Caco-2 (cell line): Measurements from ENCODE around the gene CCDC43. TPM values are rescaled to one million over a fixed set of nuclear protein-coding genes. Genes with fewer than 3 reads are reported as not detected.
"Not testable (repeated sequence)": the region's sequence is repeated elsewhere in the genome, so short reads cannot be mapped to it uniquely, and the experiment has no call there.

Experiments used
- BruUV-seq: library from RNA; stranded (reverse); fragments of 400-500 nt; replicated peaks from 2 replicates; lab custom pipeline; 2021; lab: Mats Ljungman, UMichigan
- CTCF ChIA-PET: fragments of 300-600 bp; sonication (Branson Sonifier 250); formaldehyde crosslinking; loops from one replicate; lab custom pipeline; 2022; ENCODE audit warnings: antibody characterized with exemption; lab: Charles Lee
- POLR2A ChIA-PET: fragments of 300-600 bp; sonication (Branson Sonifier 250); formaldehyde crosslinking; loops from one replicate; lab custom pipeline; 2022; ENCODE audit warnings: antibody characterized with exemption; lab: Charles Lee
- DNase-seq, 2 experiments: peaks; one replicate each; pipeline versions ENCODE4 v3.0.0 to v3.0.0-alpha.2; 2020 to 2022
- H3K27me3 ChIP-seq: replicated peaks from 2 replicates; pipeline ENCODE4 v1.6.0; 2011; ENCODE audit warnings: low read length; ENCODE audit not compliant: control insufficient read depth, insufficient read depth
- H3K36me3 ChIP-seq: 2 replicates; pipeline ENCODE4 v1.5.1; 2011; ENCODE audit warnings: low read length; ENCODE audit not compliant: control insufficient read depth, insufficient read depth
- H3K4me1 ChIP-seq: fragments of 250-450 bp; sonication (Bioruptor Pico); 2 replicates; pipeline ENCODE4 v1.5.1; 2020; ENCODE audit warnings: mild to moderate bottlenecking
- H3K4me3 ChIP-seq: 2 replicates; pipeline ENCODE4 v1.5.1; 2011; ENCODE audit warnings: low read depth, mild to moderate bottlenecking, control low read depth, low read length
- H3K9me3 ChIP-seq: fragments of 250-450 bp; sonication (Bioruptor Pico); 2 replicates; pipeline ENCODE4 v1.5.1; 2020; ENCODE audit warnings: mild to moderate bottlenecking, moderate library complexity
- H3K27ac Mint-ChIP-seq: one replicate; pipeline ENCODE4 v1.8.0; 2022; ENCODE audit warnings: mixed read lengths; ENCODE audit not compliant: unreplicated experiment
- H3K27me3 Mint-ChIP-seq: one replicate; pipeline ENCODE4 v1.8.0; 2022; ENCODE audit warnings: mixed read lengths; ENCODE audit not compliant: insufficient read depth, unreplicated experiment
- H3K36me3 Mint-ChIP-seq: one replicate; pipeline ENCODE4 v1.8.0; 2022; ENCODE audit warnings: mild to moderate bottlenecking, mixed read lengths; ENCODE audit not compliant: insufficient read depth, unreplicated experiment
- H3K4me1 Mint-ChIP-seq: one replicate; pipeline ENCODE4 v1.8.0; 2022; ENCODE audit warnings: low read depth, mixed read lengths; ENCODE audit not compliant: unreplicated experiment
- H3K4me3 Mint-ChIP-seq: one replicate; pipeline ENCODE4 v1.8.0; 2022; ENCODE audit warnings: mild to moderate bottlenecking, moderate library complexity, mixed read lengths; ENCODE audit not compliant: unreplicated experiment
- H3K9me3 Mint-ChIP-seq: one replicate; pipeline ENCODE4 v1.8.0; 2022; ENCODE audit warnings: mixed read lengths; ENCODE audit not compliant: unreplicated experiment
- intact Hi-C: fragments of 100-400 bp; cut with micrococcal nuclease; formaldehyde crosslinking; loops from one replicate; pipeline ENCODE4 v1.10.0; 2022; ENCODE audit not compliant: unreplicated experiment
- total RNA-seq: library from RNA; stranded (reverse); gene quantifications from 2 replicates; pipeline ENCODE4 v1.2.3, GENCODE V29; 2022
- TF ChIP-seq, protein P1 (sequence below), 2 experiments: fragments of 200-600 bp in 1 of 2; IDR thresholded peaks; 1 replicate in 1 of 2; 2 replicates in 1 of 2; pipeline versions ENCODE4 v1.5.1 to v1.8.0; 2011 to 2022; ENCODE audit warnings: antibody characterized with exemption in 1 of 2, control low read depth in 1 of 2, inconsistent platforms in 1 of 2, low read depth in 1 of 2, low read length in 1 of 2, mild to moderate bottlenecking in 1 of 2, moderate library complexity in 1 of 2; ENCODE audit not compliant: insufficient read depth in 1 of 2, severe bottlenecking in 1 of 2, unreplicated experiment in 1 of 2

The CCDC43 gene
- total RNA-seq, 1 experiment from 2014 or later: 54.3 TPM

DNA sequence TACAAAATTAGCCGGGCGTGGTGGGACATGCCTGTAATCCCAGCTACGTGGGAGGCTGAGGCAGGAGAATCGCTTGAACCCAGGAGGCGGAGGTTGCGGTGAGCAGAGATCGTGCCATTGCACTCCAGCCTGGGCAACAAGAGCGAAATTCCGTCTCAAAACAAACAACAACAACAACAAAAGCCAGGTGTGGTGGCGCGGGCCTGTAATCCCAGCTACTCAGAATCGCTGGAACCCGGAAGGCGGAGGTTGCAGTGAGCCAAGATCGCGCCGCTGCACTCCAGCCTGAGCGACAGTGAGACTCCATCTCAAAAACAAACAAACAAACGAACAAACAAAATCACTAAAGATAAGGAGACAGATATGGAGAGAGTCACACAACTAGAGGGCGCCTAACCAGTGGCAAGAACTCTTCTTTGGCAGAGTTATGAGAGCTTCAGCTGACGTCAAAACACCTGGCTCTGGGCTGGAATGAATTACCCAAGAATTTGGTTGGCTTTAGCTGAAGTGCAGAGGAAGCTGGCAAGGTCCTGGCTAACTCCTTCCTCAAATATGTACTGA, 1.2 kb upstream of the CCDC43 start:
- H3K4me3 Mint-ChIP-seq: peak overlapping the region; percentile 100
- not testable (repeated sequence) for H3K27me3 ChIP-seq, H3K36me3 ChIP-seq, H3K4me1 Mint-ChIP-seq, H3K9me3 ChIP-seq, H3K27me3 Mint-ChIP-seq, H3K4me1 ChIP-seq, H3K9me3 Mint-ChIP-seq, BruUV-seq
- TF ChIP-seq, protein P1, sequence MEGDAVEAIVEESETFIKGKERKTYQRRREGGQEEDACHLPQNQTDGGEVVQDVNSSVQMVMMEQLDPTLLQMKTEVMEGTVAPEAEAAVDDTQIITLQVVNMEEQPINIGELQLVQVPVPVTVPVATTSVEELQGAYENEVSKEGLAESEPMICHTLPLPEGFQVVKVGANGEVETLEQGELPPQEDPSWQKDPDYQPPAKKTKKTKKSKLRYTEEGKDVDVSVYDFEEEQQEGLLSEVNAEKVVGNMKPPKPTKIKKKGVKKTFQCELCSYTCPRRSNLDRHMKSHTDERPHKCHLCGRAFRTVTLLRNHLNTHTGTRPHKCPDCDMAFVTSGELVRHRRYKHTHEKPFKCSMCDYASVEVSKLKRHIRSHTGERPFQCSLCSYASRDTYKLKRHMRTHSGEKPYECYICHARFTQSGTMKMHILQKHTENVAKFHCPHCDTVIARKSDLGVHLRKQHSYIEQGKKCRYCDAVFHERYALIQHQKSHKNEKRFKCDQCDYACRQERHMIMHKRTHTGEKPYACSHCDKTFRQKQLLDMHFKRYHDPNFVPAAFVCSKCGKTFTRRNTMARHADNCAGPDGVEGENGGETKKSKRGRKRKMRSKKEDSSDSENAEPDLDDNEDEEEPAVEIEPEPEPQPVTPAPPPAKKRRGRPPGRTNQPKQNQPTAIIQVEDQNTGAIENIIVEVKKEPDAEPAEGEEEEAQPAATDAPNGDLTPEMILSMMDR (IDR thresholded peaks at IDR 0.05; ENCODE audit: insufficient read depth in 1 of 2, low read depth in 1 of 2, low read length in 1 of 2, severe bottlenecking in 1 of 2, unreplicated experiment in 1 of 2): peak; percentile 14 to 36
- ChIA-PET CTCF (interaction anchor here (0.6 to 2.1 kb wide), 4 partner anchors 9 to 107 kb away, joined by 3 to 7 read pairs (median 4); partner anchors contain the start of gene DBF4B), POLR2A (interaction anchor here (0.5 to 1.2 kb wide), 2 partner anchors 38 to 83 kb away, joined by 3 to 4 read pairs; no protein-coding TSS in a partner anchor)
- H3K36me3 Mint-ChIP-seq: peaks cover 28% of the 10 kb centered on the region
- H3K4me3 ChIP-seq: peak overlapping the region; percentile 74
- H3K27ac Mint-ChIP-seq: peak overlapping the region; percentile 99
- peak; percentile 56 to 60 for DNase-seq
- intact Hi-C loops: loop anchor here (1.0 kb wide), 1 partner anchor 17 kb away; the partner anchor contains the start of gene DBF4B

DNA sequence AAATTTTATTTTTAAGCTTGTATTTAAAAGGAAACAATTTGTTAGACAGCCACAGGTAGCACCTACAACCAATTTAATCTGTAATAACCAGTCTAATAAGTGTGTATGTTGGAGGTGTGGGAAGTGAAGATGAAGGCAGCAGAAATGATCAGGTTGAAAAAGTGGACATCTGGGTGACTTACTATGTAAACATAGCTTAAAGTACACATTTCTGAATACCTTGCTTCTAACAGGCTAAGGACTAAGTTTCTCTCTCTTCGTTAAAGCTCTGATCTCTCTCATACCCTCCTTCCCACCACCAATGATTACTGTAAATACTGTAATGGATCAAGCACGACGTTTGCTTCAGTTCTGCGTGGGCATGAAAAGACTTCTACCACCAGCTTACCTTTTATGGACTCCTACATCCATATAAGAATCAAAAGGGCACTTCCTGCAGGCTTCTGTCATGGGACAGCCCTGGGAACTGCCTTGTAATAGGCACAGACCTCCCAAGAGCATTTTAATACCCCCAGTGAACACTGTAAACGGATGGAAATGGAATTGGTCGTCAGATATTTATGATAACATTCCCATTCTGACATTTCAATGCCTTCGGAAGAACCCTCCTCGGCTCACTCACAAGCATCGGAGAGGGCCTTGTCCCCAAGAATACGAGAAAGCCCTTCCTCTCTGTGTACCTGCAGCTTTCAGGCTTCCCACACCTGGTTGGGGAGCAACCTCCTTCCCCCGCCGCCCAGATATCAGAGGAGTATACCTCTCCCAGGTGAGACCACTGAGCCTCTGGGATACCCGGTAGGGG, 700 bp downstream of the CCDC43 start:
- H3K4me1 Mint-ChIP-seq: no peaks in the 10 kb centered on the region
- TF ChIP-seq, protein P1 (IDR thresholded peaks at IDR 0.05; ENCODE audit: insufficient read depth in 1 of 2, low read depth in 1 of 2, low read length in 1 of 2, severe bottlenecking in 1 of 2, unreplicated experiment in 1 of 2): no peak

DNA sequence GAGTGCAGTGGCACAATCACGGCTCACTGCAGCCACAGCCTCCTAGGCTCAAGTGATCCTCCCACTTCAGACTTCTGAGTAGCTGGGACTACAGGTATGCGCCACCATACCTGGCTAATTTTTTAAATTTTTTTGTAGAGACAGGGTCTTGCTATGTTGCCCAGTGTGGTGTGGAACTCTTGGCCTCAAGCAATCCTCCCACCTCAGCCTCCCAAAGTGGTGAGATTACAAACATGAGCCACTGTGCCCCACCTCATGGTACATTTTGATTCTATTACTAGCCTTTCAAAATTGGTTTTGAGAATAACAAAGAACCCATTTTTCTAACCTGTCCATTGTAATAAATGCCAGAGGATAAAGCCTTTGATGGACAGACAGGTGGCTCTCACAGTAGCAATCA, 1.4 kb downstream of the CCDC43 start:
- H3K9me3 ChIP-seq: no peaks in the 10 kb centered on the region
- BruUV-seq: no TSS peak
- Mint-ChIP-seq H3K27me3 (no peaks in the 10 kb centered on the region), H3K4me3 (peak overlapping the region; percentile 100), H3K36me3 (peaks cover 42% of the 10 kb centered on the region), H3K9me3 (no peaks in the 10 kb centered on the region), H3K27ac (no peak overlapping the region), H3K4me1 (no peaks in the 10 kb centered on the region)
- H3K36me3 ChIP-seq: no peaks in the 10 kb centered on the region; the same call in none of the 2 replicates
- DNase-seq: no peak
- TF ChIP-seq, protein P1 (IDR thresholded peaks at IDR 0.05; ENCODE audit: insufficient read depth in 1 of 2, low read depth in 1 of 2, low read length in 1 of 2, severe bottlenecking in 1 of 2, unreplicated experiment in 1 of 2): no peak
- intact Hi-C loops: no loop called here
- peak overlapping the region; percentile 74 for H3K4me3 ChIP-seq
- no peaks in the 10 kb centered on the region for H3K27me3 ChIP-seq
- ChIA-PET POLR2A (interaction anchor here (0.8 to 1.1 kb wide), 3 partner anchors 21 to 185 kb away, joined by 3 read pairs; partner anchors contain the start of genes DBF4B and GPATCH8), CTCF (interaction anchor here (0.7 to 1.4 kb wide), 2 partner anchors 184 to 470 kb away, joined by 4 read pairs; no protein-coding TSS in a partner anchor)
- 0 out of 2 replicates have a peak, but pooled peaks cover 3% of the 10 kb centered on the region for H3K4me1 ChIP-seq

More for the DNA sequence above, 700 bp downstream of the CCDC43 start:
- H3K27me3 ChIP-seq: no peaks in the 10 kb centered on the region
- H3K9me3 Mint-ChIP-seq: no peaks in the 10 kb centered on the region
- no peak for DNase-seq
- no peaks in the 10 kb centered on the region for H3K9me3 ChIP-seq
- 0 out of 2 replicates have a peak, but pooled peaks cover 3% of the 10 kb centered on the region for H3K4me1 ChIP-seq
- TSS peak; percentile 58 for BruUV-seq
- H3K27ac Mint-ChIP-seq: peak overlapping the region; percentile 99
- POLR2A ChIA-PET: interaction anchor here (0.5 to 1.1 kb wide), 4 partner anchors 20 to 910 kb away, joined by 3 to 8 read pairs (median 3); partner anchors contain the start of genes DBF4B, DUSP3 and GPATCH8
- H3K4me3 Mint-ChIP-seq: peak overlapping the region; percentile 100
- H3K4me3 ChIP-seq: peak overlapping the region; percentile 74
- peaks cover 36% of the 10 kb centered on the region for H3K36me3 Mint-ChIP-seq
- no peaks in the 10 kb centered on the region; the same call in none of the 2 replicates for H3K36me3 ChIP-seq
- CTCF ChIA-PET: interaction anchor here (0.7 to 1.4 kb wide), 2 partner anchors 185 to 471 kb away, joined by 4 read pairs; no protein-coding TSS in a partner anchor
- intact Hi-C loops: no loop called here
- H3K27me3 Mint-ChIP-seq: no peaks in the 10 kb centered on the region
